Measurements from ENCODE around the gene RBM8A. TPM values are rescaled to one million over a fixed set of nuclear protein-coding genes. Genes with fewer than 3 reads are reported as not detected.

RBM8A gene
- total and polyA plus RNA-seq, 9 of the 15 experiments (the other 6 are each of a cell fraction or from before 2014, with no cell fraction given), result 215 to 1,035 (median 291) TPM

- peak overlapping the region; percentile 86 for H3K4me2 ChIP-seq (ENCODE audit: insufficient read depth, low read length)
- H3K4me3 ChIP-seq, result peak overlapping the region; percentile 46
- H2AFZ ChIP-seq (ENCODE audit: low read depth, low read length), result peak overlapping the region; percentile 87
- peak; percentile 42 for FAIRE-seq
- H3K36me3 ChIP-seq (ENCODE audit: control insufficient read depth, insufficient read depth, low read length), result no peaks in the 10 kb centered on the region
- in situ Hi-C loops (cut with MboI) (no loop called here), intact Hi-C loops (cut with micrococcal nuclease) (no loop called here)
- ATAC-seq, result no peak
- 4% methylated on average over 22 of the region's 36 CpGs for WGBS (ENCODE audit: insufficient coverage, low coverage, missing lambda C conversion rate)
- H3K9me3 ChIP-seq (replicated peaks; ENCODE audit: control insufficient read depth, insufficient read depth, low read depth, low read length), result peaks cover 3% of the 10 kb centered on the region; the same call in 1 of the 2 replicates
- no peaks in the 10 kb centered on the region; a peak in 1 of 5 replicates for H3K27me3 ChIP-seq (ENCODE audit: control insufficient read depth in 2 of 2, insufficient read depth in 2 of 2, low read length in 2 of 2)
- POLR2A ChIA-PET, result interaction anchor here (2.1 to 4.0 kb wide), 3 partner anchors 8 to 36 kb away, joined by 8 to 50 read pairs (median 15); partner anchors contain the start of gene RBM8A
- H3K9ac ChIP-seq (ENCODE audit: insufficient read depth in 1 of 2, low read depth in 2 of 2, low read length in 2 of 2), result peak overlapping the region; percentile 87 to 88
- H3K9me1 ChIP-seq (ENCODE audit: control insufficient read depth, insufficient read depth, low read length), result no peaks in the 10 kb centered on the region
- no peaks in the 10 kb centered on the region for H4K20me1 ChIP-seq (replicated peaks; ENCODE audit: control insufficient read depth, insufficient read depth, low read length)
- no TSS peak for BruUV-seq (replicated peaks)
- H3K79me2 ChIP-seq (ENCODE audit: control insufficient read depth, insufficient read depth, low read length), result peaks cover 24% of the 10 kb centered on the region
- peaks cover 29 to 37% of the 10 kb centered on the region in 2 experiments; a peak in 4 of 5 replicates for H3K4me1 ChIP-seq (replicated peaks in 1 of 2; ENCODE audit: control insufficient read depth in 2 of 2, insufficient read depth in 2 of 2, low read length in 2 of 2)
- CTCF ChIA-PET (ENCODE audit: low intra/inter-chr PET ratio), result no interaction called here
- DNase-seq (ENCODE audit: extremely low read depth in 1 of 4, low spot score in 3 of 4), result peak in 3 of 4 experiments; percentile 78 to 83 (median 83)
- peak overlapping the region; percentile 87; the same call in 2 of the 3 replicates for H3K27ac ChIP-seq (ENCODE audit: extremely low read depth, low read depth, low read length)
- TF ChIP-seq GMEB1 (CRISPR knock-in tag; IDR thresholded peaks at IDR 0.05) (no peak), SREBF1 (IDR thresholded peaks at IDR 0.05; ENCODE audit: borderline replicate concordance, low read depth, low read length) (no peak), MEF2D (tag; conservative IDR thresholded peaks at IDR 0.05; ENCODE audit: low read depth) (peak; percentile 92), ZNF277 (CRISPR knock-in tag; IDR thresholded peaks at IDR 0.05; ENCODE audit: borderline replicate concordance) (no peak), HNRNPLL (IDR thresholded peaks at IDR 0.05; ENCODE audit: low read depth, low read length, poor library complexity, severe bottlenecking) (no peak), ZNF316 (IDR thresholded peaks at IDR 0.05) (no peak), SPI1 (IDR thresholded peaks at IDR 0.05; ENCODE audit: borderline replicate concordance, low read depth, low read length) (no peak), IRF1 (CRISPR knock-in tag; IDR thresholded peaks at IDR 0.05; ENCODE audit: borderline replicate concordance) (no peak), ZNF512 (tag; IDR thresholded peaks at IDR 0.05) (no peak), SMAD4 (CRISPR knock-in tag; conservative IDR thresholded peaks at IDR 0.05) (no peak), RB1 (IDR thresholded peaks at IDR 0.05; ENCODE audit: low read depth) (no peak), GATA2 (CRISPR knock-in tag; IDR thresholded peaks at IDR 0.05) (no peak), NFE2 (IDR thresholded peaks at IDR 0.05; ENCODE audit: low read depth) (peak; percentile 38), ZNF232 (CRISPR knock-in tag; IDR thresholded peaks at IDR 0.05) (no peak), ELF1 (tag; IDR thresholded peaks at IDR 0.05) (no peak), CREB1 (IDR thresholded peaks at IDR 0.05) (no peak), CREB1 (CRISPR knock-in tag; IDR thresholded peaks at IDR 0.05) (0 out of 2 replicates have a peak, but pooled peaks have one; percentile 22)
Measured at GRCh38 chr1:145962157-145963102, 35.1 kb upstream of the RBM8A start.

Data from K562 (cell line).